GM19395 (cell line): ENCODE measurements around the gene GLE1.
"Not testable (repeated sequence)": the region's sequence is repeated elsewhere in the genome, so short reads cannot be mapped to it uniquely, and the experiment has no call there.

Source experiments
- ATAC-seq: cut with Tn5 transposase; IDR thresholded peaks from one replicate; pipeline ENCODE4 v1.9.1; 2021; ENCODE audit warnings: mild to moderate bottlenecking, moderate library complexity; ENCODE audit not compliant: unreplicated experiment

GLE1 gene

GRCh38 chr9:128495804-128496417, 8.6 kb upstream of the GLE1 start:
- no peak for ATAC-seq

DNA sequence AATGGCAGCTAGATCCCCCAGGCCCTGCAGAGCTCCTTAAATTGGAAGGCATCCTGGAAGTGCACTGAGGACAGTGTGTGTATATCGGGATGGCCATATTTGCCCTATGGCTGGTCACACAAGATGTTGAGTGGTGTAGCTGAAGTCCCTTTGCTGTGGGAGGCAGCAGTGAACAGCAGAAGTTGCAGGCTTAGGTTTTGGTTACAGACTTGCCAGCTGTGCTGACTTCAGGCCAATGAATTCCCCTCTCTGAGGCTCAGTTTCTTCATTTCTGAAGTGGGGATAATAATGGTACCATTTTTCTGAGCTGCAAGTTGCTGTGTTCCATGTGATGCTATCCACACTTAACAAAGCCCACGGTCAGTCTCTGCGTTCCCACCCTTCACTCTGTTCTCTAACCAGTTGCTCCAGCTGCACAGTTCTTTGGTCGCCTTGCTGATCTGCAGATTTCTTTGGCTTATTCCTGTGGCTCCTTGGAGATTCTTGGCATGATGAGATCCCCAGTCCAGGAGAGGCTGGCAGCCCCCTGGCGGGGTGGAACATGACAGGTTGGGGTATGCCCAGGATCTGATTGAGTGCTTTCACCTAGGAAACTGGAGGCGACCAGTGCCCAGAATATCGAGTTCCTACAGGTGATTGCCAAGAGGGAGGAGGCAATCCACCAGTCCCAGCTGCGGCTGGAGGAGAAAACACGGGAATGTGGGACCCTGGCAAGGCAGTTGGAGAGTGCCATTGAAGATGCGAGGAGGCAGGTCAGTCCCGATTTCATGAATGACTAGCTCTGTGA, 6.5 kb upstream of the GLE1 start:
- no peak for ATAC-seq

DNA sequence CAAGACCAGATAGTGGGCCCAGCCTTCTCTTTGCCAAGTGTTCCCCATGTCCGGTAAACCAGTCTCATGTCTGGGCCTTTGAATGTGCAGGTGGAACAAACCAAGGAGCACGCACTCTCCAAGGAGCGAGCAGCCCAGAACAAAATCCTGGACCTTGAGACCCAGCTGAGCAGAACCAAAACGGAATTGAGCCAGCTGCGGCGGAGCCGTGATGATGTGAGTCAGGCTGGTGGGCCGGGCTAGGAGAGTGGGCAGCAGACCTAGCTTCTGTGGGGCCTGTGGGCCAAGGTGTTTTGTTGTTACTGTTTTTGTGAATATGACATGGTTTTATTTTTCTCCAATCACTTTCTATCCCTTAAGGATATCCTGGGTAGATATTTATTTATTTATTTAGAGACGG, 5.6 kb upstream of the GLE1 start:
- ATAC-seq, result no peak

DNA sequence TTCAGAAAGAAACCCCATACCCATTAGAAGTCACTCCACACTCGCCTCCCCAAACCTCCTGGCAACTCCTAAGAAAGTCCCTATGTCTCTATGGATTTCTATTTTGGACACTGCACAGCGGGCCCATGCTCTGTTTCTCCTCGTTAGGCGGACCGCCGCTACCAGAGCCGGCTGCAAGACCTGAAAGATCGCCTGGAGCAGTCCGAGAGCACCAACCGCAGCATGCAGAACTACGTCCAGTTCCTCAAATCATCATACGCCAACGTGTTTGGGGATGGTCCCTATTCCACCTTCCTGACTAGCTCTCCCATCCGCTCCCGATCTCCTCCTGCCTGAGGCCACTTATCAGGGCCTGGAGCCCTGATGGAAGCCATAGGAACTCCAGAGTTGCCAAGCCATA, 4.6 kb upstream of the GLE1 start:
- ATAC-seq, result no peak

DNA sequence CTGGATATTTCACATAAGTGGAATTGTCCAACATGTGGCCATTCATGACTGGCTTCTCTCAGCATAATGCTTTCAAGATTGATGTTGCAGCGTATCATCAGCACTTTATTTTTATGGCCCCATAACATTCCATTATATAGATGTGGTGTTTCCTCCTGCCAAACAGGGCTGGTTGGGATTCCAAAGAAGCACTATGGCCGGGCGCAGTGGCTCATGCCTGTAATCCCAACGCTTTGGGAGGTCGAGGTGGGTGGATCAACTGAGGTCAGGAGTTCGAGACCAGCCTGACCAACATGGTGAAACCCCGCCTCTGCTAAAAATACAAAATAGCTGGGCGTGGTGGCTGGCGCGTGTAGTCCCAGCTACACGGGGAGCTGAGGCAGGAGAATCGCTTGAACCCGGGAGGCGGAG, 1.1 kb upstream of the GLE1 start:
- not testable (repeated sequence) for ATAC-seq

- no peak for ATAC-seq
These were observed 649 bp upstream of the GLE1 start for GRCh38 chr9:128503870-128504269.

- no peak for ATAC-seq
These were observed 871 bp downstream of the GLE1 start for GRCh38 chr9:128505414-128505765.

DNA sequence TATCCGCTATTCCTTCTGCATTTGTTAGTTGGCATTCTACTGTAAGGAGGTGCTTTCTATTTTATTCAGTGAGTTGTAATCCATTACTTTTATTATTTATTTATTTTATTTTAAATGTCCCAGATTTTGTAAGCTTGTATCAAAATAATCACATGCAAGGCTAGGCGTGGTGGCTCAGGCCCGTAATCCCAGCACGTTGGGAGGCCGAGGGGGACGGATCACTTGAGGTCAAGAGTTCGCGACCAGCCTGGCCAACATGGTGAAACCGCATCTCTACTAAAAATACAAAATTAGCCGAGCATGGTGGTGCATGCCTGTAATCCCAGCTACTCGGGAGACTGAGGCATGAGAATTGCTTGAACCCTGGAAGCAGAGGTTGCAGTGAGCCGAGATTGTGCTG, 1.4 kb downstream of the GLE1 start:
- not testable (repeated sequence) for ATAC-seq

DNA sequence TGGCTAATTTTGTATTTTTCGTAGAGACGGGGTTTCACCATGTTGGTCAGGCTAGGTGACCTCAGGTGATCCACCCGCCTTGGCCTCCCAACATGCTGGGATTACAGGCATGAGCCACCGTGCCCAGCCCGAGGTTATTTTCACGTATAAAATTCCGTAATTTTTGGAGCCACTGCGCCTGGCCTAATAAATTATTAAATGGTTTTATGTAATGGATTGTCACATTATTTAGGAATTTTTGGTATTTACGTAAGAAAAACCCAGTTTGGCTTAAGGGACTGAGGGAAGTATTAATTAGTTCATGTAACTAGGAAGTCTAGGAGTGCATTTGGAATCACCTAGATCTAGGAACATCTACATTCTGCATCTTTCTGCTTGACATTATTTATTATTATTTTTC, 8.3 kb downstream of the GLE1 start:
- no peak for ATAC-seq

DNA sequence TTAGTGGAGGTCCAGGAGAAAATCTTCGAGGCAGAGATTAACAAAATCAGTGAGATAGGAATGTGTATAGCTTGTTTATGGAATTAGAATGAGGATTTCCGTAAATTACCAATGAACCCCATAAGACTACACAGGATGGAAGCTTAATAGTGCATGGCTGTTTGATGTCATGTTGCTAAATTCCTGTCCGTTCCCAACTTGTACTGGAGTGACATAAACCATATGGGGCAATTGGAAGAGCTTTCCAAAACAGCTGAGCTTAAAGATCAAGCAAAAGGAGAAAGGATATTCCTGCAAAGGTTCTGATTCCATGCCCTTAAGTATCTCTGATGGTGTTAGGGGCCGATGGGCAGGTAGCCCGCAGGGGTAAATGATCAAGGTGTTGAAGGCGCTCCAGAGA, 17.4 kb downstream of the GLE1 start:
- no peak for ATAC-seq

GRCh38 chr9:128523199-128523925, 18.8 kb downstream of the GLE1 start:
- no peak for ATAC-seq

GRCh38 chr9:128526720-128527119, 22.2 kb downstream of the GLE1 start:
- ATAC-seq, result no peak

- ATAC-seq, result no peak
These were observed 24.1 kb downstream of the GLE1 start for GRCh38 chr9:128528445-128529160.

GRCh38 chr9:128529191-128529590, 24.7 kb downstream of the GLE1 start:
- no peak for ATAC-seq

- ATAC-seq, result no peak
These were observed 28.1 kb downstream of the GLE1 start for GRCh38 chr9:128532581-128532980.

DNA sequence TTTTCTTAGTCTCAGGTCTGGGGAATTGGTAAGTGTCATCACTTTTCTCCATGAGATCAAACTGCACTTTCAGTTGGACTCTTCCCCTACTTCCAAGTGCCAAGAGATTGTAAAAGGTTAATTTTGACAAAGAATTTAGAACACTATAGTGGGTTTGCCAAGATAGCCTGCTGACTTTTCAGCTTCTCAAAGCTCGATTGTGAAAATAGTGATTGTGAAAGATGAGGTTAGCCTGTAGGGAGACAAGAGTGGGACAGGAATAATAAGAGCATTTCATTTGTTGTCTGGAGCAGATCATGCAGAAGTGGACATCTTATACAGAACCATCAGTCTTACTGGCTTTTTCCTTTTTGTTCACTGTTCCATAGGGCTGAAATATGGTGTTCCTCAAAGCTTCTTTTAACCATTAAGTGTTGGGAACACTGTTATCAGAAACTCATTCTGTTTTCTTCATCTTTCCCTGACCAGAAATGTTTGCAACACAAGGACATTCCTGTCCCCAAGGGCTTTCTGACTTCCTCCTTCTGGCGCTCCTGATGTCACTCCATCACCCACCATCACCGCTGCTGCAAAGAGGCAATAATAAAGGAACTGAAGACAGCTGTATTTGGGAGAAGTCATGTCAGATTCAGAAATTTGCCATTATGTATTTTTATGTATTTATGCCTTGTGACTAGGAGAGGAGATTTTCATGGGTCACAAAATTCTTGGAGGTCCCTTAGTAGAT, 36.3 kb downstream of the GLE1 start:
- ATAC-seq, result no peak

DNA sequence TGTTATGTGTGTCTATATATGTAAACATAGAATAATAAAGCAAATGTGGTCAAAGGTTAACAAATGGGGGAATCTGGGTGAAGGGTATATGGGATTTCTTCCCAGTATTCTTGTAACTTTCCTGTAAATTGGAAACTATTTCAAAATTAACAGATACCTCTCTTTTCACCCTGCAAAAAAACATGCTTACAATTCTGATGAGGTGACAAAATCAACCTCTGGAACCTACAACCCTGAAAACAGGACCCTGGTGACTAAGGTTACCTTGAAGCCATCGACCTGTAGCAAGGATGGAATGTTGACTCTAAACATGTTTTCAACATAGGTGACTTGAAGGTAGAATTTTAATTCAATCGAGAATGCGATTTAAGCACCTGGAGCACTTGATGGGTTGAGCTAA, 42.0 kb downstream of the GLE1 start:
- no peak for ATAC-seq

GRCh38 chr9:128548876-128549275, 44.4 kb downstream of the GLE1 start:
- ATAC-seq, result no peak

DNA sequence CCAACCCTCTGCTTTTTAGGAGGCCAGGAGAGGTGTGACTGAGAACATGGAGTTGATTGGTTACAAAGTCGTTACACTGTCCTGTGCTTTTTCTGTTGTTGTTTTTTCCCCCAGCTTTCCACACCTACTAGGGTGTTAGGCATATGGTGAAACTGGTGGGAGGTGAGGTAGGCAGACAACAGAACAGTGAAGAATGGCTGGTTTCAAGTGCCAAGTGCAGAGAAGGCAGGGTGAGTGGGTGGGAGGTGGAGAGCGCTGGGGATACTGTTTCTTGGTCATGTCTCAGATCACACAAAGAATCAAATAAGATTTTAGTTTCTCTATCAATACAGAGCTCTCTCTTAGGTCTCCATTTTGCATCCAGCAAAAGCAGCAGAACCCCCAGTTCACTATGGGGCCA, 45.7 kb downstream of the GLE1 start:
- no peak for ATAC-seq

GRCh38 chr9:128550770-128551656, 46.5 kb downstream of the GLE1 start:
- no peak for ATAC-seq
